DOHH2 (cell line): ENCODE measurements around the gene CYP2W1.

Source experiments
- H3F3A ChIP-seq: fragments of 200-600 bp; sonication (generic), shearing (Covaris generic); 2 replicates; pipeline ENCODE4 v1.6.0; 2016; ENCODE audit warnings: antibody characterized with exemption, mild to moderate bottlenecking; ENCODE audit not compliant: control insufficient read depth, insufficient read depth
- H3K27ac ChIP-seq: fragments of 200-600 bp; sonication (generic); 2 replicates; pipeline ENCODE4 v1.5.1; 2014; ENCODE audit warnings: low read depth, mild to moderate bottlenecking, low read length, moderate library complexity
- H3K27me3 ChIP-seq: fragments of 200-600 bp; sonication (generic); 2 replicates; pipeline ENCODE4 v1.6.1; 2014; ENCODE audit warnings: mild to moderate bottlenecking, low read length, mixed read lengths; ENCODE audit not compliant: control insufficient read depth
- H3K36me3 ChIP-seq: fragments of 200-600 bp; sonication (generic); 2 replicates; pipeline ENCODE4 v1.6.1; 2014; ENCODE audit warnings: mild to moderate bottlenecking, low read length, moderate library complexity, mixed read lengths; ENCODE audit not compliant: control insufficient read depth
- H3K4me1 ChIP-seq: fragments of 200-600 bp; sonication (generic); 2 replicates; pipeline ENCODE4 v1.6.1; 2014; ENCODE audit warnings: mild to moderate bottlenecking, low read length, mixed read lengths; ENCODE audit not compliant: control insufficient read depth
- H3K4me2 ChIP-seq: fragments of 200-600 bp; sonication (generic); 2 replicates; pipeline ENCODE4 v1.6.0; 2014; ENCODE audit warnings: mild to moderate bottlenecking, low read length, moderate library complexity
- H3K4me3 ChIP-seq: fragments of 200-600 bp; sonication (generic); 2 replicates; pipeline ENCODE4 v1.5.1; 2014; ENCODE audit warnings: mild to moderate bottlenecking, low read length, mixed read lengths
- H3K79me2 ChIP-seq: fragments of 200-600 bp; sonication (generic); 2 replicates; pipeline ENCODE4 v1.6.1; 2014; ENCODE audit warnings: mild to moderate bottlenecking, low read length, mixed read lengths; ENCODE audit not compliant: control insufficient read depth
- H3K9me2 ChIP-seq: fragments of 200-600 bp; sonication (generic); replicated peaks from 2 replicates; pipeline ENCODE4 v1.6.1; 2014; ENCODE audit warnings: mild to moderate bottlenecking, low read length, mixed read lengths; ENCODE audit not compliant: control insufficient read depth
- H3K9me3 ChIP-seq: fragments of 200-600 bp; sonication (generic); 2 replicates; pipeline ENCODE4 v1.6.1; 2014; ENCODE audit warnings: antibody characterized with exemption, low read length, mixed read lengths; ENCODE audit not compliant: control insufficient read depth, insufficient read depth
- H4K20me1 ChIP-seq: fragments of 200-600 bp; sonication (generic); 2 replicates; pipeline ENCODE4 v1.6.0; 2014; ENCODE audit warnings: low read depth, mild to moderate bottlenecking, antibody characterized with exemption, low read length, moderate library complexity; ENCODE audit not compliant: control insufficient read depth, insufficient read depth
- CTCF ChIP-seq: fragments of 200-600 bp; sonication (generic); IDR thresholded peaks from one replicate; pipeline ENCODE4 v1.5.1; 2014; ENCODE audit warnings: antibody characterized with exemption, mild to moderate bottlenecking, low read depth, low read length; ENCODE audit not compliant: poor library complexity, severe bottlenecking
- EZH2phosphoT487 ChIP-seq: fragments of 200-600 bp; sonication (generic); IDR thresholded peaks from 2 replicates; pipeline ENCODE4 v1.6.1; 2017; ENCODE audit warnings: borderline replicate concordance, mild to moderate bottlenecking, antibody characterized with exemption, low read length, moderate library complexity, mixed read lengths

Gene CYP2W1

GRCh38 chr7:954330-955238 is 28.4 kb upstream of the CYP2W1 start, which contains the start of gene ADAP1:
Gene ADAP1 (minus strand): TSS chr7:954680. CDS start chr7:954477, 203 bp downstream.
- no peak within 1 kb of the TSS for H3K27ac ChIP-seq
- H4K20me1 ChIP-seq, result peaks cover 4% of the 10 kb centered on the region; the same call in 1 of the 2 replicates
- H3K79me2 ChIP-seq, result no peaks in the 10 kb centered on the region
- no peaks in the 10 kb centered on the region for H3K36me3 ChIP-seq
- H3F3A ChIP-seq, result no peaks in the 10 kb centered on the region; the same call in 1 of the 2 replicates
- no peaks in the 10 kb centered on the region for H3K9me3 ChIP-seq
- peak within 1 kb of the TSS; percentile 46 for H3K4me2 ChIP-seq
- H3K4me3 ChIP-seq, result peak within 1 kb of the TSS; percentile 12; the same call in 1 of the 2 replicates
- peaks cover 35% of the 10 kb centered on the region for H3K4me1 ChIP-seq
- H3K9me2 ChIP-seq, result no peaks in the 10 kb centered on the region
- peaks cover 37% of the 10 kb centered on the region for H3K27me3 ChIP-seq
- TF ChIP-seq EZH2phosphoT487 (no peak), CTCF (no peak)

- peak overlapping the region; percentile 43 for H3K4me2 ChIP-seq
- H3K27ac ChIP-seq, result no peak overlapping the region
- no peaks in the 10 kb centered on the region for H3K9me3 ChIP-seq
- H3K27me3 ChIP-seq, result peaks cover 33% of the 10 kb centered on the region
- TF ChIP-seq EZH2phosphoT487 (no peak), CTCF (no peak)
- peaks cover 3% of the 10 kb centered on the region; the same call in 1 of the 2 replicates for H3F3A ChIP-seq
- H3K4me3 ChIP-seq, result no peak overlapping the region
- no peaks in the 10 kb centered on the region for H3K79me2 ChIP-seq
- H3K4me1 ChIP-seq, result peaks cover 32% of the 10 kb centered on the region
- peaks cover 4% of the 10 kb centered on the region; the same call in 1 of the 2 replicates for H4K20me1 ChIP-seq
- H3K36me3 ChIP-seq, result no peaks in the 10 kb centered on the region
- H3K9me2 ChIP-seq, result no peaks in the 10 kb centered on the region
Observed at GRCh38 chr7:956031-956430, 26.9 kb upstream of the CYP2W1 start.

DNA sequence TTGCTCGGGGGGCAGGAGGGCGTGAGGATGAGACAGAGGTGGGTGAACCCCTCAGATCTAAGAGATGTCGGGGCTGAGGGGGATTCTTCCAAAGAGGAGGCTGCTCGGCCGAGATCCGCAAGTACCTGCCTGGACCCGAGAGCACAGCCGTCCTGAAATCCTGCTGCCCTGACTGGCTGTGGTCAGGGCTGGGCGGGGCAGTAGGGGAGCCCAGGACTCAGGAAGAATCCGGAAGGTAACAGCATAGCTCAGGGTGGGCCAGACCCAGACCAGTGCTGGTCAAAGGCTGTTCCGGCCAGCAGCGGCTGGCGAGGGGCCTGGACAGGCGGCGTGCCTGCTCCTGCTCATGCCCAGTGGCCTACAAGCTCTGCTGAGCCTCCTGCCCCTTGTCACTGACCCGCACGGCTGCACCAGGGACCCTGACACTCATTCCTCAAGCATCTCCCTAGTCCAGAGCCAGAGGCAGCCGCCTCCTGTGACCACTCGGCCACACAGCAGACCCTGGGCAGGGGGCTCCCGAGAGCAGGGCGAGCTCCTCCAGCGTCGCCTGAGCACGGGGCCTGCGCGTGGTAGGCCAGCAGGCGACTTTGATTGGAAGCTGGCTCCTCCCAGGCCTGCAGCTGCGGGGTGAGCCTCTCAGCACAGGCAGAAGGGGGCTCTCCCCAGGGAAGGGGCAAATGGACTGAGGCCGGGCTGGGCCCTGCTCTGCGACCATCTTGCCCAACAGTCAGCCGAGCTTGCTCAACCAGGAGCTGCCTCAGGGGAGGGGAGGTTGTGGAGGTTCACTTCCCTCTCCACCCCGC is 25.4 kb upstream of the CYP2W1 start:
- TF ChIP-seq EZH2phosphoT487 (no peak), CTCF (no peak)
- H3K4me3 ChIP-seq, result no peak overlapping the region
- peaks cover 28% of the 10 kb centered on the region for H3K27me3 ChIP-seq
- H4K20me1 ChIP-seq, result peaks cover 4% of the 10 kb centered on the region; the same call in 1 of the 2 replicates
- no peaks in the 10 kb centered on the region for H3K79me2 ChIP-seq
- H3F3A ChIP-seq, result peaks cover 3% of the 10 kb centered on the region; the same call in 1 of the 2 replicates
- no peaks in the 10 kb centered on the region for H3K36me3 ChIP-seq
- H3K4me2 ChIP-seq, result peak overlapping the region; percentile 2; the same call in 1 of the 2 replicates
- H3K9me3 ChIP-seq, result no peaks in the 10 kb centered on the region
- H3K9me2 ChIP-seq, result no peaks in the 10 kb centered on the region
- peaks cover 34% of the 10 kb centered on the region for H3K4me1 ChIP-seq
- no peak overlapping the region for H3K27ac ChIP-seq
